Measurements from ENCODE around the gene RAMP2.

GRCh38 chr17:42798011-42798382 lies 37.0 kb downstream of the RAMP2 start:
- TF ChIP-seq CTCF (conservative IDR thresholded peaks at IDR 0.05; ENCODE audit: low read length) (no peak), EZH2phosphoT487 (IDR thresholded peaks at IDR 0.05; ENCODE audit: borderline replicate concordance) (no peak)

Data from Loucy (cell line).